ENCODE measurements around the gene ADGRL2.

Gene ADGRL2

DNA sequence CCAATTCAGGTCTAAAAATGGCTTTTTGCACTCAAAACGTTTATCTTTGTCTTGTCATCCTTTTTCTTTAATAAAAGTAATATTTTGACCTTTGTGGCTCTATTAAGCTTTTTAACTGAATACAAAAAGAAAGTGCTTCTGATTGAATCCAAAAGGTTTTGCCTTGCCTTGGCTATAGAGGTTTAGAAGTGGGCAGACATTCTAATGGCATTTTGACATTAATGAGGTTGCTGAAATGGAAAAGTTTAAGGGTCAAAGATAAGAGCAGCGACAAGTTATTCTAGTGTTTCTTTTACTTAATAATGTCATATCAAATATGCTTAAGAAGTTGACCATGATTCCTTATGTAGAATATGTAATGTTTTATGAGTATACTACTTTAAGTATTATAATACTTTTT, 120.2 kb downstream of the ADGRL2 start:
- ATAC-seq: no peak

GRCh38 chr1:81921344-81921743, 120.6 kb downstream of the ADGRL2 start:
- no peak for ATAC-seq

GRCh38 chr1:81921851-81922462, 121.2 kb downstream of the ADGRL2 start:
- no peak for ATAC-seq

- no peak for ATAC-seq
Observed at GRCh38 chr1:81922955-81923354, 122.2 kb downstream of the ADGRL2 start.

DNA sequence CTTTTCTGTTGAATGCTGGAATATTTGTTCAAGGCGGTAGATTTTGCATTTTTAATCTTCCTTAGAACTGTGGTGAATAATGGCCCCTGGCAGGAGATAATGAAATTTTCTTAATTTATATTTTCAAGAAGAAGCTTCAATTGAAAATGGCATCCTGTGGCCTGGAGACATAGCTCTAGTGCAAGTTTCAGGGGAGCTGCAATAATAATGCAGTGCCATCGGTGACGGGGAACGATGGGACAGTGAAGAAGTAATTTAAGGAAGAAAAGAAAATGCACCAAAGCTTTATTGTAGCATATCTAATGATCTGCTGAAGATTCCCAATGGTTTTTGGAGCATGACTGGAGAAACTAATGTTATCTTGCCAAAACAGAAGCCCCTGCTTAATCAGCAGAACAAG, 128.4 kb downstream of the ADGRL2 start:
- no peak for ATAC-seq

- ATAC-seq: no peak
Observed at GRCh38 chr1:81936853-81937252, 136.1 kb downstream of the ADGRL2 start.

GRCh38 chr1:81937791-81938450, 137.2 kb downstream of the ADGRL2 start:
- ATAC-seq: no peak

DNA sequence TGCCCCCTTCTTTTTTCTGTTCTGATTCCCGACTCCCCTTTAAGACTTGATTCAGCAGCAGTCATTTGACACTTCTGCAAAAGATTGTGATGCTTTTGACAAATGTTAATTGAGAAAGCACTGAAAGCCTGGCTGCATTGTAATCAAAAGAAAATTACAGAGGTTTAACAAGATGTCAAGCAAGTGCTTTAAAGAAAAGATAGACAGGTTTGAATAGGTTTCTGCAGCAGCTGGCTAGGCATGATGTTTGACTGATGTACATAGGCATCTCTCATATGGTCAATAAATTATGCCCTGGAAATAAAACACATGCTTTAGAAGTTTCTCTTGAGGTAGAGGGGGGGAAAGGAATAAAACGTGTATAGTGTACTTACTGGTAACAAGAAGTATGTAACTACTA, 147.8 kb downstream of the ADGRL2 start:
- ATAC-seq: no peak

DNA sequence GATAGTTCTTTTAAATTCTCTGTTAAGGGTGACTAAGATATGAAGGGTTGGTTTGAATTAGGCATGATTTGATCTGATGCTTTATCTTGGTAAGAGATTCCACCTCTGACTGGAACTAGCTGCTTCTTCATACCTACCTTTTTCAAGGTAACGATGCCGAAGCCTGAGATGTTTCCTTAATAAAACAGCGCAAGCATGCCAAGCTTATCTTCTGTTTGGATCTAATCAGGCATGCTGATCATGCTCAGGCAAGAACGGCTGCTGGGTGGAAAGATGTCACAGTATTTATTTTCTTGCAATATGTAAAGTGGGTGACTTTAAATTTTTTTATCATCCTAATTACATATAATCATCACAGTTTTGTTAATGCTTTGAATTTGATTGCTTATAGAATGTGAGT, 148.7 kb downstream of the ADGRL2 start:
- no peak for ATAC-seq

DNA sequence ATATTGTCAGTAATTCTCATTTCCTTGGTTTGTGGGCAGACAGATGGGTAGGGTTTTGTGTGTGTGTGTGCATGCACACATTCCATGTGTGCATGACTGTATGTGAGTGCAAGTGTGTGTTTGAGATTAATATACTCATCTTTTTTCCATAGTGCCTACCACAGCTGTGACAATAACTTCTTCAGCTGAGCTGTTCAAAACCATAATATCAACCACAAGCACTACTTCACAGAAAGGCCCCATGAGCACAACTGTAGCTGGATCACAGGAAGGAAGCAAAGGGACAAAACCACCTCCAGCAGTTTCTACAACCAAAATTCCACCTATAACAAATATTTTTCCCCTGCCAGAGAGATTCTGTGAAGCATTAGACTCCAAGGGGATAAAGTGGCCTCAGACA, 149.3 kb downstream of the ADGRL2 start:
- no peak for ATAC-seq

GRCh38 chr1:81950591-81951244, 150.0 kb downstream of the ADGRL2 start:
- ATAC-seq: no peak

- ATAC-seq: no peak
Observed at GRCh38 chr1:81954534-81955020, 153.8 kb downstream of the ADGRL2 start.

DNA sequence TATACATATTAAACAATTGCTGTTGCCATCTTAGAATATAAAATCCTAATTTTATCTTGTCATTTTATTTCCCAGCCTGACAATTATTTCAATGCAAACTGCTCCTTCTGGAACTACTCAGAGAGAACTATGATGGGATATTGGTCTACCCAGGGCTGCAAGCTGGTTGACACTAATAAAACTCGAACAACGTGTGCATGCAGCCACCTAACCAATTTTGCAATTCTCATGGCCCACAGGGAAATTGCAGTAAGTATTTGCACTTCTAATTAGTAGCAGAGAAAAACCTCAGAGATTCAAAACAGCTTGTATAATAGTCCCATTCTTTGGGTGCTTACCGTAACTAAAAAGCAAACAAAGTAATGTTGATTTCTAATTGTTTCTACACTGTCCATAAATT, 167.2 kb downstream of the ADGRL2 start:
- no peak for ATAC-seq

GRCh38 chr1:81970416-81970815, 169.7 kb downstream of the ADGRL2 start:
- ATAC-seq: no peak

DNA sequence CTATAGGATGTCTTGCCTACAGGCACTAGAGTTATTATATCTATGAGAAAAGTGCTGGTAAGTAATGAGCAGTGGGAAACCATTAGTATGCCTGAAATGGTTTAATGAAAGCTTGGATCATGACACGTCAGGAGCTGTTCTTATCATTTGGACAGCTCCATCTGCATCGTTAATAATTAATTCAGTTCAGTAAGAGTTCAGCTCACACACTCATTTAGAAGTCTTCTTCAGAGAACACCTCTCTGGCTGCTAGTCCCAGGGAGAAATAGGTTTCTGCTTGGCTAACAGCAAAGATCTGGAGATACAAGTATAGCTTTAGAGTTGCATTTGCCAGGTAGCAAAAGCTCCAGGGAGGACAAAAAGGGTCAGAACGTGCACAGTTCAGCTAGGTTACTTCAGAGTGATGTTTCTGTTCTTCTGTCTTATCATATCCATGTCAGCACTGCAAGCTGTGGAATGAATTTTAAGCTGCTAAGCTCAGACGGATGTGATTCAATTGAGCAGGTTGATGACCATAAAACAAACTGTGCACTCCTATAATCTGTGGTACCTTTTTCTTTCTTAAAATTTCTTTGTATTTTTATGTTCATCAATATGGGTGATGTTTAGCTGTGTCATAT, 173.6 kb downstream of the ADGRL2 start:
- ATAC-seq: no peak

DNA sequence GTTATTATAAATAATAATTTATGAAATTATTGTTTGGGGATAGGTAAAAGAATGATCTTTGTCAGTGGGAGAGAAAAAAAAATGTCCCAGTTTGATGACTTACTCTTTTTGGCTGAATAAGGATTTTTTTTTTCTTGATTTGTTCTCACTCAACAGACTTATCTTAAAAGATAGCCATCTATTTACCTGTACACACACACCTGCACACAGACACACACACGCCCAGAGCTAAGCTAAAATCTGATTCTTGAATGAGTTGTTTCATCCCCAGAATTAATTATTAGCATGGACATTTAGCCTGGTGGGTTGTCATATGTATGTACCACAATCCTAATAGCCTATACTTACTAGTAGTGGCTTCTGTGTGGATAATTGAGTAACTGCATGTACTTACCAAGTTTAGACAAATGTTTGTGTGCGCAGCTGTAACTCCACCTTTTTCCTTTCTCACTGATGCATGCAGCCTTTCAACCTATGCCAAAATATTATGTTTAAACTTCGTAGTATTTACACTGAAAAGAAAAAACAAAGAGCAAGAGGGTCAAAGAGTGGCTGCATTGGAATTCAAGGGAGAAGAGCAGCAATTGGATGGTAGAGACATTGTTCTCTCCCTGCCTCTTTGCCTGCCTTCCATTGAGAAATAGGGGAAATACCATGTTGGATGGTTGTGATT, 174.3 kb downstream of the ADGRL2 start:
- no peak for ATAC-seq

GRCh38 chr1:81976539-81976938, 175.8 kb downstream of the ADGRL2 start:
- ATAC-seq: no peak

- ATAC-seq: no peak
Observed at GRCh38 chr1:81978945-81979344, 178.2 kb downstream of the ADGRL2 start.

GRCh38 chr1:81982523-81982922, 181.8 kb downstream of the ADGRL2 start:
- ATAC-seq: no peak

DNA sequence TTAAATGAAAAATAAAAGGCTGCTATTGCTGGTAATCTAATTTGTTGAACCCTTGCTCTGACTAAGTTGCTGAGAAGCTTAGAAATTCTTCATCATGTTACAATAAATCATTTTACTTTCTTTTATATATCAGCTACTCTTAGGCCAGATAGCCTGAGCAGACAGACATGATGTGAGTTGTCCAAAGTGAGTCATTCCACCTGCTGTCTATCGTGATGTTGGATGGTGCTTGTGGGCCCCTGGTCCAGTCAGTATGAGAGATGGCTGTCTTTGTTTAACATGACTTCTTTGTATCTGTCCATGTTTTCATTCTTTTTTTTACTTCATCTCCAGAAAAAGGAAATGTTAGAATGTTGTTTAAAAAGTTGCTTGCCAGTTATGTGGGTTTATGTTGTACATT, 188.8 kb downstream of the ADGRL2 start:
- ATAC-seq: no peak

DNA sequence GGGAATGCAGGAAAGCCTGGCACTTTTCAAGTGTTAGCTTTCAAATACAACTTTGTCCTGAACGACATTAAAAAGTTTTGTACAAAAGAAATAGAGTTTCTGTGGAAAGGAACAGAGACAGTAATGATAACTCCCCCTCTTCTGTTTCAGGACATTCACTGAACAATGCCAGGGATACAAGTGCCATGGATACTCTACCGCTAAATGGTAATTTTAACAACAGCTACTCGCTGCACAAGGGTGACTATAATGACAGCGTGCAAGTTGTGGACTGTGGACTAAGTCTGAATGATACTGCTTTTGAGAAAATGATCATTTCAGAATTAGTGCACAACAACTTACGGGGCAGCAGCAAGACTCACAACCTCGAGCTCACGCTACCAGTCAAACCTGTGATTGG, 189.5 kb downstream of the ADGRL2 start:
- no peak for ATAC-seq

DNA sequence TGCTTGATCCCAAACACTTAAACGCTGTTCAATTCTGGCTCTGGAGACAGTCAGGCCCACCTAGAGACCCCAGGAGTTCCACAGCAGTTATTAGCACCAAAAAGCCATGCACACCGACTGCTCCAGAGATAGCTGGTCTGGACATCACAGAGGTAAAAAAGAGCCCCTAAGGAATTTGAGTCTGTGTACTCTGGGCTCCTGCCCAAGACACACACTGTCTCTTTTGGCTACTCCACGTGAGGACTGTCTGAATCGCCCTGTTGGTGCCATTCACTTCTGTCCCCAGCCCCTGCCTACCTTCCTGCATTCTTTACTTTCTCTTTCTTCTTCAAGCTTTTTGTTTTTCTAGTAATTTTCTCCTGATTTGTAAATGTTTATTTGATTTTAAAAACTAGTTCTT, 197.4 kb downstream of the ADGRL2 start:
- no peak for ATAC-seq

GRCh38 chr1:81999364-81999763, 198.6 kb downstream of the ADGRL2 start:
- no peak for ATAC-seq
